Spleen (tissue), 11 donors: Measurements from ENCODE around the gene GRIA1. TPM values are rescaled to one million over a fixed set of nuclear protein-coding genes. Genes with fewer than 3 reads are reported as not detected.

Source experiments
- DNase-seq: peaks from one replicate; pipeline ENCODE4 v3.0.0-alpha.2; 2020
- H3K27ac ChIP-seq, 8 donors: fragments of 200-600 bp; sonication (generic) in 7 of 8; 1 replicate in 4 of 8; 2 replicates in 4 of 8; pipeline versions ENCODE4 v1.5.0 to v1.8.0; 2016 to 2021; ENCODE audit warnings: inconsistent platforms in 4 of 8, mild to moderate bottlenecking in 4 of 8, moderate library complexity in 1 of 8
- H3K27me3 ChIP-seq, 7 donors: fragments of 200-600 bp; sonication (generic) in 6 of 7; replicated peaks in 1 of 7; 1 replicate in 4 of 7; 2 replicates in 3 of 7; pipeline versions ENCODE4 v1.5.0 to v1.8.0; 2016 to 2021; ENCODE audit warnings: inconsistent platforms in 3 of 7, mild to moderate bottlenecking in 1 of 7
- H3K36me3 ChIP-seq, 6 donors: fragments of 200-600 bp; sonication (generic) in 5 of 6; 1 replicate in 4 of 6; 2 replicates in 2 of 6; pipeline versions ENCODE4 v1.5.0 to v1.8.0; 2016 to 2021; ENCODE audit warnings: inconsistent platforms in 2 of 6
- H3K4me1 ChIP-seq, 6 donors: fragments of 200-600 bp; sonication (generic) in 5 of 6; 1 replicate in 3 of 6; 2 replicates in 3 of 6; pipeline versions ENCODE4 v1.5.0 to v1.8.0; 2016 to 2021; ENCODE audit warnings: inconsistent platforms in 3 of 6
- H3K4me3 ChIP-seq, 8 donors: fragments of 200-600 bp; sonication (generic) in 7 of 8; 1 replicate in 4 of 8; 2 replicates in 4 of 8; pipeline versions ENCODE4 v1.5.0 to v1.8.0; 2016 to 2021; ENCODE audit warnings: inconsistent platforms in 4 of 8, mild to moderate bottlenecking in 4 of 8, moderate library complexity in 2 of 8
- H3K9me3 ChIP-seq, 8 donors: fragments of 200-600 bp; sonication (generic) in 7 of 8; 1 replicate in 4 of 8; 2 replicates in 4 of 8; pipeline versions ENCODE4 v1.5.0 to v1.8.0; 2016 to 2021; ENCODE audit warnings: inconsistent platforms in 4 of 8
- POLR2A ChIP-seq, 3 donors: fragments of 450-650 bp; IDR thresholded peaks; one replicate each; pipeline ENCODE4 v1.5.1; 2017; ENCODE audit warnings: antibody characterized with exemption in 3 of 3, mild to moderate bottlenecking in 1 of 3
- POLR2AphosphoS5 ChIP-seq, 3 donors: sonication (generic); formaldehyde crosslinking; IDR thresholded peaks; one replicate each; pipeline ENCODE4 v1.5.1; 2017; ENCODE audit warnings: antibody characterized with exemption in 3 of 3
- WGBS, 5 donors: extraction: QIAGEN DNeasy Blood & Tissue Kit in 3 of 5; methylation state at CpG; one replicate each; pipeline versions ENCODE4 v1.1.5 to v1.1.7; 2013 to 2018; 5-methylcytosine and 5-hydroxymethylcytosine counted together
- intact Hi-C: fragments of 100-400 bp; cut with DNase I; formaldehyde crosslinking; loops from one replicate; pipeline ENCODE4 v1.15.0; 2023; ENCODE audit warnings: low total_unique reads
- polyA plus RNA-seq, 3 donors: library from polyadenylated mRNA; stranded (reverse); fragments of 200-250 nt; gene quantifications; one replicate each; pipeline ENCODE4 v1.2.1, GENCODE V29; 2013
- total RNA-seq, 7 donors: library from RNA; depleted of rRNA in 3 of 7; stranded (reverse); fragments of >200 nt in 3 of 7; fragmentation: NEBNext Ultra II Directional in 4 of 7; extraction: Animal tissue kit (Norgen Biotek cat#: 25700) in 4 of 7; gene quantifications; one replicate each; pipeline versions ENCODE4 v1.1.0 to v1.2.1, GENCODE V29; 2016 to 2021
- TF ChIP-seq, protein P1 (sequence below), 11 experiments: fragments of 200-600 bp in 7 of 11; fragments of 450-650 bp in 4 of 11; sonication (generic) in 4 of 11; IDR thresholded peaks in 8 of 11; conservative IDR thresholded peaks in 3 of 11; 1 replicate in 7 of 11; 2 replicates in 4 of 11; pipeline versions ENCODE4 v1.4.0 to v1.8.0; 2016 to 2021; ENCODE audit warnings: antibody characterized with exemption in 11 of 11, inconsistent platforms in 4 of 11, mild to moderate bottlenecking in 1 of 11
- donor health status: healthy with polysubstance abuse.
- donor health status: DM: no; HTN: no; CAD: no; lungs with moderate emphysema.
- donor health status: DM: no; HTN: no; CAD: no.
- donor health status: Bipolar disorder and iron deficiency.
- donor health status: healthy.
- donor health status: DM: no; HTN: no; CAD: no.
- donor health status: DM: yes; HTN: yes; CAD: no.

The GRIA1 gene
- total and polyA plus RNA-seq, 10 donors, result 0.02 to 0.19 (median 0.09) TPM; not detected in 6

- Histone ChIP-seq H3K9me3 (no peaks in the 10 kb centered on the region), H3K36me3 (no peaks in the 10 kb centered on the region), H3K4me1 (no peaks in the 10 kb centered on the region), H3K27ac (no peak overlapping the region), H3K27me3 (peaks cover 0 to 31% (median 9%) of the 10 kb centered on the region in 7 donors), H3K4me3 (no peak overlapping the region)
- no peak for DNase-seq
- intact Hi-C loops, result no loop called here
- 67 to 90% (median 85%) methylated on average over 2 of the region's 2 CpGs for WGBS, 5 donors
- TF ChIP-seq, protein P1, sequence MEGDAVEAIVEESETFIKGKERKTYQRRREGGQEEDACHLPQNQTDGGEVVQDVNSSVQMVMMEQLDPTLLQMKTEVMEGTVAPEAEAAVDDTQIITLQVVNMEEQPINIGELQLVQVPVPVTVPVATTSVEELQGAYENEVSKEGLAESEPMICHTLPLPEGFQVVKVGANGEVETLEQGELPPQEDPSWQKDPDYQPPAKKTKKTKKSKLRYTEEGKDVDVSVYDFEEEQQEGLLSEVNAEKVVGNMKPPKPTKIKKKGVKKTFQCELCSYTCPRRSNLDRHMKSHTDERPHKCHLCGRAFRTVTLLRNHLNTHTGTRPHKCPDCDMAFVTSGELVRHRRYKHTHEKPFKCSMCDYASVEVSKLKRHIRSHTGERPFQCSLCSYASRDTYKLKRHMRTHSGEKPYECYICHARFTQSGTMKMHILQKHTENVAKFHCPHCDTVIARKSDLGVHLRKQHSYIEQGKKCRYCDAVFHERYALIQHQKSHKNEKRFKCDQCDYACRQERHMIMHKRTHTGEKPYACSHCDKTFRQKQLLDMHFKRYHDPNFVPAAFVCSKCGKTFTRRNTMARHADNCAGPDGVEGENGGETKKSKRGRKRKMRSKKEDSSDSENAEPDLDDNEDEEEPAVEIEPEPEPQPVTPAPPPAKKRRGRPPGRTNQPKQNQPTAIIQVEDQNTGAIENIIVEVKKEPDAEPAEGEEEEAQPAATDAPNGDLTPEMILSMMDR (IDR thresholded peaks at IDR 0.05 in 8 of 11, conservative IDR thresholded peaks at IDR 0.05 in 3 of 11), result no peak
- TF ChIP-seq POLR2AphosphoS5 (IDR thresholded peaks at IDR 0.05), result no peak
- TF ChIP-seq POLR2A (IDR thresholded peaks at IDR 0.05), result no peak
Observed at GRCh38 chr5:153485641-153486040, 4.8 kb upstream of the GRIA1 start.

DNA sequence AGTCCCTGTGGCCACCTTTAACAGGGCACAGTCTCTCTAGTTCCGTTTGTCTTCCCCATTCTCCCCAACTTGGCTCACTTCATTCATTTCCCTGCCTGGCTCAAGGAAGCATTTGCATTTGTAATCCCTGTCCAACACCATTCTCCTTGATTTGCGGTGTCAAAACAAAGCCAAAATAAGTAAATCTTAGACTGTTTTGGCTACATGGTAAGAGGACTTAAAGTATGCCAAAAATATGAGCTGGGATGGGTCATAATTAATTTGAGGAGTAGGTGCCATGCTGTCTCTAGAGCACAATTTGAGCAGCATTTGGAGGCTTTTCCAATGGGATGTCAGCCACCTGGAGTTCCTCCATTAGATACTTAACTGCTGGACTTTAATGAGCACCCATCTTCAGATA lies 3.7 kb upstream of the GRIA1 start:
- TF ChIP-seq POLR2AphosphoS5 (IDR thresholded peaks at IDR 0.05), result no peak
- TF ChIP-seq POLR2A (IDR thresholded peaks at IDR 0.05), result no peak
- TF ChIP-seq, protein P1 (IDR thresholded peaks at IDR 0.05 in 8 of 11, conservative IDR thresholded peaks at IDR 0.05 in 3 of 11), result no peak
- no peak for DNase-seq
- no peak overlapping the region for H3K27ac ChIP-seq
- H3K4me3 ChIP-seq, result no peak overlapping the region
- H3K4me1 ChIP-seq, result no peaks in the 10 kb centered on the region
- H3K9me3 ChIP-seq, result no peaks in the 10 kb centered on the region
- intact Hi-C loops, result no loop called here
- WGBS, 5 donors, result 72 to 97% (median 74%) methylated on average over 1 to 2 of the region's 2 CpGs
- H3K36me3 ChIP-seq, result no peaks in the 10 kb centered on the region
- peaks cover 0 to 42% (median 15%) of the 10 kb centered on the region in 7 donors for H3K27me3 ChIP-seq

- peaks cover 0 to 63% (median 15%) of the 10 kb centered on the region in 7 donors for H3K27me3 ChIP-seq
- no peaks in the 10 kb centered on the region for H3K9me3 ChIP-seq
- intact Hi-C loops, result loop anchor here (10.0 kb wide), 1 partner anchor 475 kb away; no protein-coding TSS in a partner anchor
- no peak overlapping the region for H3K4me3 ChIP-seq
- no peak for DNase-seq
- WGBS, 5 donors, result 65 to 75% (median 74%) methylated on average over 3 of the region's 3 CpGs
- H3K4me1 ChIP-seq, result no peaks in the 10 kb centered on the region
- TF ChIP-seq POLR2A (IDR thresholded peaks at IDR 0.05), result no peak
- TF ChIP-seq, protein P1 (IDR thresholded peaks at IDR 0.05 in 8 of 11, conservative IDR thresholded peaks at IDR 0.05 in 3 of 11), result no peak
- TF ChIP-seq POLR2AphosphoS5 (IDR thresholded peaks at IDR 0.05), result no peak
- no peak overlapping the region for H3K27ac ChIP-seq
- no peaks in the 10 kb centered on the region for H3K36me3 ChIP-seq
Observed at GRCh38 chr5:153489611-153490010, 859 bp upstream of the GRIA1 start.

- Histone ChIP-seq H3K27me3 (peaks cover 0 to 63% (median 15%) of the 10 kb centered on the region in 7 donors), H3K9me3 (no peaks in the 10 kb centered on the region), H3K36me3 (no peaks in the 10 kb centered on the region), H3K4me1 (no peaks in the 10 kb centered on the region), H3K27ac (no peak overlapping the region), H3K4me3 (no peak overlapping the region)
- WGBS, 5 donors, result 25 to 36% (median 31%) methylated on average over 14 of the region's 14 CpGs
- intact Hi-C loops, result loop anchor here (10.0 kb wide), 1 partner anchor 474 kb away; no protein-coding TSS in a partner anchor
- DNase-seq, result no peak
- TF ChIP-seq POLR2A (IDR thresholded peaks at IDR 0.05) (no peak), POLR2AphosphoS5 (IDR thresholded peaks at IDR 0.05) (no peak)
- TF ChIP-seq, protein P1 (IDR thresholded peaks at IDR 0.05 in 8 of 11, conservative IDR thresholded peaks at IDR 0.05 in 3 of 11), result no peak
Observed at GRCh38 chr5:153491038-153491744, 721 bp downstream of the GRIA1 start.
